ENCODE results near the gene IMMP2L.

DNA sequence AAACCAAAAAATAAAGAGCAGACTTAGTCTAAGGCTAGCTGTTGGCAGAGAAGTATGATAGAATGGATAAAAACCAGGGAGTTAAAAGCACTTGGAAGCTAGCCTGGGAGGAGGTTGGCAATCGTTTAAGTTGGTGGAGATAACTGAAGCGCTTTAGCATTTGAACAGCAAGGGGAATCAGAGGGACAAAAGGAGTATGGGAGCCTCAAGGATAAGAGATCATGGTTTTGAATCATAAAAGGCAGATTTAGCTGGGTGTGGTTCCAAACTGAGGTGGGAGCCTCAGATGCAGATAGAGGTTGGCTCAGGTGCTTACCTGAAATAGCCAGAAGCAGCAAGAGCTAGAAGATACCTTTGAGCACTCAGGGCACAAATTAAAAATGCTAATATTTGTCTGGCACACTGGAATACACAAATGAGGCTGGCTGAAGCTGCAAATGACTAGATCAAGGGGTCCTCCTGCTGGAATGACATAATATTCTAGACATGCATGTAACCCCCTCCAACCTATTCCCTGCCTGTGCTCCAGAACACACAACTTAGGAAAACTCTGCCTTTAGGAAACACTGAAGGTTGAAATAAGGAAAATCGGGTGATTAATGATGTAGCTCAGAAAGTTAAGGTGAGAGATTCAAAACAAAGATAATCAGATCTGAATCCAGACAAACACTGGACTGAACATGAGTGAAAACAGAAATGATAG, 843.6 kb downstream of the IMMP2L start:
- TF ChIP-seq, protein P1, sequence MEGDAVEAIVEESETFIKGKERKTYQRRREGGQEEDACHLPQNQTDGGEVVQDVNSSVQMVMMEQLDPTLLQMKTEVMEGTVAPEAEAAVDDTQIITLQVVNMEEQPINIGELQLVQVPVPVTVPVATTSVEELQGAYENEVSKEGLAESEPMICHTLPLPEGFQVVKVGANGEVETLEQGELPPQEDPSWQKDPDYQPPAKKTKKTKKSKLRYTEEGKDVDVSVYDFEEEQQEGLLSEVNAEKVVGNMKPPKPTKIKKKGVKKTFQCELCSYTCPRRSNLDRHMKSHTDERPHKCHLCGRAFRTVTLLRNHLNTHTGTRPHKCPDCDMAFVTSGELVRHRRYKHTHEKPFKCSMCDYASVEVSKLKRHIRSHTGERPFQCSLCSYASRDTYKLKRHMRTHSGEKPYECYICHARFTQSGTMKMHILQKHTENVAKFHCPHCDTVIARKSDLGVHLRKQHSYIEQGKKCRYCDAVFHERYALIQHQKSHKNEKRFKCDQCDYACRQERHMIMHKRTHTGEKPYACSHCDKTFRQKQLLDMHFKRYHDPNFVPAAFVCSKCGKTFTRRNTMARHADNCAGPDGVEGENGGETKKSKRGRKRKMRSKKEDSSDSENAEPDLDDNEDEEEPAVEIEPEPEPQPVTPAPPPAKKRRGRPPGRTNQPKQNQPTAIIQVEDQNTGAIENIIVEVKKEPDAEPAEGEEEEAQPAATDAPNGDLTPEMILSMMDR (IDR thresholded peaks at IDR 0.05; ENCODE audit: insufficient read depth, low read length, poor library complexity, severe bottlenecking) = no peak
- TF ChIP-seq EZH2phosphoT487 (conservative IDR thresholded peaks at IDR 0.05; ENCODE audit: low read length) = no peak

Measured in SU-DHL-6 (cell line).